ENCODE measurements around the gene NKD2. TPM values are rescaled to one million over a fixed set of nuclear protein-coding genes. Genes with fewer than 3 reads are reported as not detected.
A peak's percentile ranks its signal among the peaks of the same experiment; 100 is the strongest.

Gene NKD2
- total RNA-seq, 3 donors from 2014 or later (not counting 1 experiment from before 2014, with no cell fraction given), result not detected

- peaks cover 33 to 39% of the 10 kb centered on the region in 2 donors for H3K9me3 Mint-ChIP-seq
- Histone ChIP-seq H3K27me3 (ENCODE audit: control insufficient read depth, insufficient read depth, low read length) (no peaks in the 10 kb centered on the region), H3K4me3 (ENCODE audit: low read length) (no peak overlapping the region), H3K27ac (ENCODE audit: low read length) (no peak overlapping the region), H3K9me3 (ENCODE audit: control insufficient read depth, insufficient read depth, low read length) (no peaks in the 10 kb centered on the region), H3K36me3 (ENCODE audit: control insufficient read depth, insufficient read depth, low read length) (no peaks in the 10 kb centered on the region), H3K4me1 (ENCODE audit: control insufficient read depth, insufficient read depth, low read length) (no peaks in the 10 kb centered on the region)
- no peak overlapping the region for H3K4me3 Mint-ChIP-seq
- WGBS (ENCODE audit: insufficient coverage), result 93% methylated on average over 16 of the region's 18 CpGs
- no peak for TF ChIP-seq CTCF (IDR thresholded peaks at IDR 0.05)
- H3K27me3 Mint-ChIP-seq (ENCODE audit: low read depth in 2 of 2), result no peaks in the 10 kb centered on the region
- no peaks in the 10 kb centered on the region for H3K36me3 Mint-ChIP-seq
- ATAC-seq, result no peak
- H3K4me1 Mint-ChIP-seq, result peaks cover 0 to 47% of the 10 kb centered on the region in 2 donors
- no peak overlapping the region for H3K27ac Mint-ChIP-seq
- intact Hi-C loops (cut with micrococcal nuclease), result no loop called here
- DNase-seq, result no peak
Measured at GRCh38 chr5:1039706-1040260, 31.2 kb downstream of the NKD2 start.

GRCh38 chr5:1040571-1040970, 32.0 kb downstream of the NKD2 start:
- Mint-ChIP-seq H3K27me3 (ENCODE audit: low read depth in 2 of 2) (no peaks in the 10 kb centered on the region), H3K4me3 (no peak overlapping the region), H3K9me3 (peaks cover 41 to 47% of the 10 kb centered on the region in 2 donors), H3K27ac (peak overlapping the region in 1 of 2 donors; percentile 66), H3K4me1 (peaks cover 0 to 49% of the 10 kb centered on the region in 2 donors), H3K36me3 (no peaks in the 10 kb centered on the region)
- no peaks in the 10 kb centered on the region for H3K4me1 ChIP-seq (ENCODE audit: control insufficient read depth, insufficient read depth, low read length)
- DNase-seq, result no peak
- H3K36me3 ChIP-seq (ENCODE audit: control insufficient read depth, insufficient read depth, low read length), result no peaks in the 10 kb centered on the region
- no peak for TF ChIP-seq CTCF (IDR thresholded peaks at IDR 0.05)
- H3K27ac ChIP-seq (ENCODE audit: low read length), result no peak overlapping the region
- no peak for ATAC-seq
- intact Hi-C loops (cut with micrococcal nuclease), result no loop called here
- H3K27me3 ChIP-seq (ENCODE audit: control insufficient read depth, insufficient read depth, low read length), result no peaks in the 10 kb centered on the region
- no peaks in the 10 kb centered on the region for H3K9me3 ChIP-seq (ENCODE audit: control insufficient read depth, insufficient read depth, low read length)
- WGBS (ENCODE audit: insufficient coverage), result 96% methylated on average over 10 of the region's 10 CpGs
- H3K4me3 ChIP-seq (ENCODE audit: low read length), result no peak overlapping the region

DNA sequence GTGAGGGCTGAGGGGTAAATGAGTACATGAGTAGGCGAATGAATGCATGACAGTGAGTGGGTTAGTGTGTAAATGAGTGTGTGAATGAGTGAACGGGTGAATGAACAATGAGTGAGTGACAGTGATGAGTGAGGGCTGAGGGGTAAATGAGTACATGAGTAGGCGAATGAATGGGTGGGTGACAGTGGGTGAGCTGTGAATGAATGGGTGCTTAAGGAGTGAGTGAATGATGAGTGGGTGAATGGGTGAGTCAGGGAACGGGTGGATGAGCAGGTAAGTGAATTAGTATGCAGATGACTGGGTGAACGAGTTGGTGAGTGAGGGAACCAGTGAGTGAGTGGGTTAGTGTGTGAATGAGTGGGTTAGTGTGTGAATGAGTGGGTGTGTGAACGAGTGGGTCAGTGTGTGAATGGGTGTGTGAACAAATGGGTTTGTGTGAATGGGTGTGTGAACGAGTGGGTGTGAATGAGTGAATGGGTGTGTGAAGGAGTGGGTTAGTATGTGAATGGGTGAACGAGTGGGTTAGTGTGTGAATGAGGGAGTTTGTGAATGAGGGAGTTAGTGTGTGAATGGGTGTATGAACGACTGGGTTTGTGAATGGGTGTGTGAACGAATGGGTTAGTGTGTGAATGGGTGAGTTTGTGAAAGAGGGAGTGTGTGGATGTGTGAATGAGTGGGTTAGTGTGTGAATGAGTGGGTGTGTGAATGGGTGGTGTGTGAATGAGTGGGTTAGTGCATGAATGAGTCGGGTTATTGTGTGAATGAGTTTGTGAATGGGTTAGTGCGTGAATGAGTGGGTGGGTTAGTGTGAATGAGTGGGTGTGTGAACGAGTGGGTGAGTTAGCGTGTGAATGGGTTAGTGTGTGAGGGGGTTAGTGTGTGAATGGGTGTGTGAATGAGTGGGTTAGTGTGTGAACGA, 32.9 kb downstream of the NKD2 start:
- Histone ChIP-seq H3K27me3 (ENCODE audit: control insufficient read depth, insufficient read depth, low read length) (no peaks in the 10 kb centered on the region), H3K36me3 (ENCODE audit: control insufficient read depth, insufficient read depth, low read length) (no peaks in the 10 kb centered on the region), H3K4me3 (ENCODE audit: low read length) (no peak overlapping the region), H3K9me3 (ENCODE audit: control insufficient read depth, insufficient read depth, low read length) (no peaks in the 10 kb centered on the region), H3K27ac (ENCODE audit: low read length) (no peak overlapping the region), H3K4me1 (ENCODE audit: control insufficient read depth, insufficient read depth, low read length) (no peaks in the 10 kb centered on the region)
- H3K4me3 Mint-ChIP-seq, result no peak overlapping the region
- peaks cover 48 to 56% of the 10 kb centered on the region in 2 donors for H3K9me3 Mint-ChIP-seq
- no peaks in the 10 kb centered on the region for H3K36me3 Mint-ChIP-seq
- H3K4me1 Mint-ChIP-seq, result peaks cover 0 to 58% of the 10 kb centered on the region in 2 donors
- intact Hi-C loops (cut with micrococcal nuclease), result no loop called here
- ATAC-seq (no peak), DNase-seq (no peak)
- peak overlapping the region in 1 of 2 donors; percentile 66 for H3K27ac Mint-ChIP-seq
- H3K27me3 Mint-ChIP-seq (ENCODE audit: low read depth in 2 of 2), result no peaks in the 10 kb centered on the region
- no peak for TF ChIP-seq CTCF (IDR thresholded peaks at IDR 0.05)
- 82% methylated on average over 15 of the region's 15 CpGs for WGBS (ENCODE audit: insufficient coverage)
